Hepatocyte (in vitro differentiated cells): ENCODE data around the gene ITGB8. TPM values are rescaled to one million over a fixed set of nuclear protein-coding genes. Genes with fewer than 3 reads are reported as not detected.

Experiments
- DNase-seq: peaks from one replicate; pipeline ENCODE4 v3.0.0-alpha.2; 2016; ENCODE audit warnings: low spot score
- H2AFZ ChIP-seq: fragments of 200-600 bp; sonication (generic); 2 replicates; pipeline ENCODE4 v1.6.0; 2016; ENCODE audit warnings: antibody characterized with exemption, mild to moderate bottlenecking
- H3K27ac ChIP-seq: fragments of 200-600 bp; sonication (generic); 2 replicates; pipeline ENCODE4 v1.5.1; 2016; ENCODE audit warnings: mild to moderate bottlenecking
- H3K27me3 ChIP-seq: fragments of 200-600 bp; sonication (generic); 2 replicates; pipeline ENCODE4 v1.6.1; 2016
- H3K36me3 ChIP-seq: fragments of 200-600 bp; sonication (generic); replicated peaks from 2 replicates; pipeline ENCODE4 v1.5.1; 2016; ENCODE audit warnings: low read depth; ENCODE audit not compliant: insufficient read depth
- H3K4me1 ChIP-seq: fragments of 200-600 bp; sonication (generic); 2 replicates; pipeline ENCODE4 v1.5.1; 2016; ENCODE audit warnings: mild to moderate bottlenecking, moderate library complexity; ENCODE audit not compliant: insufficient read depth
- H3K4me2 ChIP-seq: fragments of 200-600 bp; sonication (generic); 2 replicates; pipeline ENCODE4 v1.6.0; 2016
- H3K4me3 ChIP-seq: fragments of 200-600 bp; sonication (generic); 2 replicates; pipeline ENCODE4 v1.5.1; 2016; ENCODE audit warnings: mild to moderate bottlenecking
- H3K79me2 ChIP-seq: fragments of 200-600 bp; sonication (generic); 2 replicates; pipeline ENCODE4 v1.6.0; 2017; ENCODE audit warnings: mild to moderate bottlenecking
- H3K9me2 ChIP-seq: fragments of 200-600 bp; sonication (generic); replicated peaks from 2 replicates; pipeline ENCODE4 v1.6.0; 2017; ENCODE audit warnings: mild to moderate bottlenecking; ENCODE audit not compliant: insufficient read depth
- H3K9me3 ChIP-seq: fragments of 200-600 bp; sonication (generic); 2 replicates; pipeline ENCODE4 v1.5.1; 2016; ENCODE audit warnings: low read depth, mild to moderate bottlenecking
- H4K20me1 ChIP-seq: fragments of 200-600 bp; sonication (generic); 2 replicates; pipeline ENCODE4 v1.6.0; 2016; ENCODE audit warnings: mild to moderate bottlenecking; ENCODE audit not compliant: insufficient read depth, poor library complexity, severe bottlenecking
- EZH2 ChIP-seq: fragments of 200-600 bp; sonication (generic); IDR thresholded peaks from 2 replicates; pipeline ENCODE4 v1.6.1; 2016; ENCODE audit warnings: antibody characterized with exemption, mild to moderate bottlenecking, borderline replicate concordance
- EZH2phosphoT487 ChIP-seq: fragments of 200-600 bp; sonication (generic); IDR thresholded peaks from one replicate; pipeline ENCODE4 v1.6.1; 2018; ENCODE audit warnings: antibody characterized with exemption, mild to moderate bottlenecking, low read depth, moderate library complexity; ENCODE audit not compliant: unreplicated experiment, severe bottlenecking
- WGBS: methylation state at CpG from one replicate; pipeline ENCODE4 v1.1.6; 2016; ENCODE audit warnings: low lambda C conversion rate; ENCODE audit errors: missing lambda C conversion rate; 5-methylcytosine and 5-hydroxymethylcytosine counted together
- polyA plus RNA-seq: library from polyadenylated mRNA; unstranded; fragments of >200 nt; fragmentation: Nextera tagmentation; extraction: Ambion mirVana; gene quantifications from 2 replicates; pipeline ENCODE4 v1.2.1, GENCODE V29; 2016
- total RNA-seq: library from RNA; depleted of rRNA; stranded (reverse); fragments of >200 nt; gene quantifications from 2 replicates; pipeline ENCODE4 v1.2.3, GENCODE V29; 2014
- TF ChIP-seq, protein P1 (sequence below): fragments of 200-600 bp; sonication (generic); IDR thresholded peaks from 2 replicates; pipeline ENCODE4 v1.5.1; 2016; ENCODE audit warnings: antibody characterized with exemption, mild to moderate bottlenecking; ENCODE audit not compliant: poor library complexity

ITGB8 gene
- total and polyA plus RNA-seq, 2 experiments from 2014 or later, result 7.2 to 37.0 TPM

DNA sequence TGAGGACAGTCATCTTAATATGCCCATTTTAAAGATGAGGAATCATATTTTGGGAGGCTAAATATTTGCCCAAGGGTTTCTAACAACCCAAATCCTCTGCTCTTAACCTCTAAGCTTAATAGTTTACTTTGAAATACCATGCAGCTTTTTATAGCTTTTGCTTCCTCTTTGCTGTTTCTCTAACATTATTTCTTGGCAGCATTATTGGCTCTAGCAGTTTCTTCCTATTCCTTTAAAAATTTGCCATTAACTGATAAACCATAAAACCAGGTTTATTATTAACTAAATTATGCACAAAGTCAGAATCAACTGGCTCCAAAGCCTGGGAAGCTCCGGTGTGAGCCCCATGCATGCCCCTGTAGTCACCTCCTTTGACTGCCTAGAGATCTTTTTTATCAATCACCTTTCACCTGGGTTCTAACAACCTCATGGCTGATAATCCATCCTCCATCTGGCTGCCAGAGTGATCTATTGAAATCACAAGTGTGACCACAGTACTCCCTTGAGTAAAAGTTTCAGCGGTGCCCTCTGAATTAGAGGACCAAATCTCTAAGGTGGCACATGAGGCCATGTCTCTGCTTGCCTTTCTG is 62.4 kb downstream of the ITGB8 start:
- peak; percentile 30 for DNase-seq
- H3K4me3 ChIP-seq, result no peak overlapping the region
- H3K79me2 ChIP-seq, result no peaks in the 10 kb centered on the region
- no peaks in the 10 kb centered on the region for H3K9me3 ChIP-seq
- peak overlapping the region; percentile 0 for H3K4me2 ChIP-seq
- H3K27ac ChIP-seq, result peak overlapping the region; percentile 66
- H2AFZ ChIP-seq, result no peak overlapping the region
- no peak for TF ChIP-seq EZH2phosphoT487
- TF ChIP-seq, protein P1, sequence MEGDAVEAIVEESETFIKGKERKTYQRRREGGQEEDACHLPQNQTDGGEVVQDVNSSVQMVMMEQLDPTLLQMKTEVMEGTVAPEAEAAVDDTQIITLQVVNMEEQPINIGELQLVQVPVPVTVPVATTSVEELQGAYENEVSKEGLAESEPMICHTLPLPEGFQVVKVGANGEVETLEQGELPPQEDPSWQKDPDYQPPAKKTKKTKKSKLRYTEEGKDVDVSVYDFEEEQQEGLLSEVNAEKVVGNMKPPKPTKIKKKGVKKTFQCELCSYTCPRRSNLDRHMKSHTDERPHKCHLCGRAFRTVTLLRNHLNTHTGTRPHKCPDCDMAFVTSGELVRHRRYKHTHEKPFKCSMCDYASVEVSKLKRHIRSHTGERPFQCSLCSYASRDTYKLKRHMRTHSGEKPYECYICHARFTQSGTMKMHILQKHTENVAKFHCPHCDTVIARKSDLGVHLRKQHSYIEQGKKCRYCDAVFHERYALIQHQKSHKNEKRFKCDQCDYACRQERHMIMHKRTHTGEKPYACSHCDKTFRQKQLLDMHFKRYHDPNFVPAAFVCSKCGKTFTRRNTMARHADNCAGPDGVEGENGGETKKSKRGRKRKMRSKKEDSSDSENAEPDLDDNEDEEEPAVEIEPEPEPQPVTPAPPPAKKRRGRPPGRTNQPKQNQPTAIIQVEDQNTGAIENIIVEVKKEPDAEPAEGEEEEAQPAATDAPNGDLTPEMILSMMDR, result no peak
- no peak for TF ChIP-seq EZH2
- H4K20me1 ChIP-seq, result no peaks in the 10 kb centered on the region
- 46% methylated on average over 2 of the region's 2 CpGs for WGBS
- H3K27me3 ChIP-seq, result no peaks in the 10 kb centered on the region
- no peaks in the 10 kb centered on the region for H3K9me2 ChIP-seq
- no peaks in the 10 kb centered on the region for H3K36me3 ChIP-seq
- peaks cover 9% of the 10 kb centered on the region for H3K4me1 ChIP-seq

DNA sequence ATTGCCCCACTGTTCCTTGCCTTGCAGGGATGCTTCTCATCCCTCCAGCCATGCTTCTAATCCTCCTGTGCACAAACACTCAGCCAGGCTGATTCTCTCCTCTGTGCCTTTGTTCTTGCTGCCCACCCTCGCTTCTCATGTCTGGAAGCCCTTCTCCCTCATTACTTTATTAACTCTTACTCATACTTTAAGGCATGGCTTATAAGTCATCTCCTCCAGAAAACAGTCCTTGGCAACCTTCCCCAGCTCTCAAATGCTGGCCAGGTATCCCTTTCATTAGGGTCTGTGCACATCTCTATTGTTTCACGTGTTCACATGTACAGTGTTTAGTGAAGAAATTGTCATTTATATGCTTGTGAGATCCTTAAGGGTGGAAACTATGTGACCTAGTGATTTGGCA is 62.9 kb downstream of the ITGB8 start:
- Histone ChIP-seq H3K9me2 (no peaks in the 10 kb centered on the region), H2AFZ (no peak overlapping the region), H3K4me2 (peak overlapping the region; percentile 0), H3K27ac (peak overlapping the region; percentile 66), H3K79me2 (no peaks in the 10 kb centered on the region), H3K9me3 (no peaks in the 10 kb centered on the region), H3K4me1 (peaks cover 9% of the 10 kb centered on the region), H3K27me3 (no peaks in the 10 kb centered on the region), H3K36me3 (no peaks in the 10 kb centered on the region), H3K4me3 (no peak overlapping the region), H4K20me1 (no peaks in the 10 kb centered on the region)
- DNase-seq, result peak; percentile 13
- 61% methylated on average over 2 of the region's 2 CpGs for WGBS
- no peak for TF ChIP-seq EZH2phosphoT487
- no peak for TF ChIP-seq EZH2
- TF ChIP-seq, protein P1, result no peak

- Histone ChIP-seq H3K27ac (no peak overlapping the region), H3K9me3 (no peaks in the 10 kb centered on the region), H3K4me3 (no peak overlapping the region), H4K20me1 (no peaks in the 10 kb centered on the region), H3K27me3 (no peaks in the 10 kb centered on the region), H3K79me2 (no peaks in the 10 kb centered on the region), H3K4me2 (no peak overlapping the region), H3K9me2 (no peaks in the 10 kb centered on the region), H3K36me3 (no peaks in the 10 kb centered on the region), H3K4me1 (peaks cover 9% of the 10 kb centered on the region), H2AFZ (no peak overlapping the region)
- TF ChIP-seq, protein P1, result no peak
- TF ChIP-seq EZH2 (no peak), EZH2phosphoT487 (no peak)
- no peak for DNase-seq
- 93% methylated on average over 3 of the region's 3 CpGs for WGBS
Observed at GRCh38 chr7:20394284-20394683, 63.6 kb downstream of the ITGB8 start.
